Ovary (tissue), 9 donors: ENCODE results near the gene RYR3. TPM values are rescaled to one million over a fixed set of nuclear protein-coding genes. Genes with fewer than 3 reads are reported as not detected.
"Not testable (repeated sequence)": the region's sequence is repeated elsewhere in the genome, so short reads cannot be mapped to it uniquely, and the experiment has no call there.

Source experiments
- DNase-seq, 5 donors: peaks; one replicate each; pipeline ENCODE4 v3.0.0-alpha.2; 2019 to 2020
- H3K27ac ChIP-seq, 2 donors: fragments of 200-600 bp; one replicate each; pipeline versions ENCODE4 v1.5.1 to v1.8.0; 2019 to 2022
- H3K27me3 ChIP-seq: fragments of 200-600 bp; one replicate; pipeline ENCODE4 v1.8.0; 2022
- H3K36me3 ChIP-seq: fragments of 200-600 bp; sonication (generic); one replicate; pipeline ENCODE4 v1.5.1; 2019
- H3K4me1 ChIP-seq: one replicate; pipeline ENCODE4 v1.8.1; 2013; ENCODE audit warnings: mild to moderate bottlenecking, moderate library complexity; ENCODE audit not compliant: insufficient read depth
- H3K4me3 ChIP-seq: fragments of 200-600 bp; sonication (generic); one replicate; pipeline ENCODE4 v1.5.1; 2017
- H3K9me3 ChIP-seq, 2 donors: fragments of 200-600 bp in 1 of 2; sonication (generic) in 1 of 2; one replicate each; pipeline versions ENCODE4 v1.5.1 to v1.8.1; 2013 to 2019; ENCODE audit warnings: mild to moderate bottlenecking in 1 of 2, moderate library complexity in 1 of 2
- EP300 ChIP-seq: sonication (generic); formaldehyde crosslinking; IDR thresholded peaks from one replicate; pipeline ENCODE4 v1.6.1; 2017; ENCODE audit warnings: antibody characterized with exemption
- POLR2A ChIP-seq: fragments of 450-650 bp; IDR thresholded peaks from one replicate; pipeline ENCODE4 v1.6.1; 2017; ENCODE audit warnings: antibody characterized with exemption, mild to moderate bottlenecking, moderate library complexity
- WGBS, 3 donors: extraction: QIAGEN DNeasy Blood & Tissue Kit in 1 of 3; methylation state at CpG; one replicate each; pipeline versions ENCODE4 v1.1.5 to v1.1.7; 2013 to 2017; 5-methylcytosine and 5-hydroxymethylcytosine counted together
- intact Hi-C, 4 donors: fragments of 100-400 bp; cut with DNase I; formaldehyde crosslinking; loops; one replicate each; pipeline versions ENCODE4 v1.11.0 to v1.15.1; 2022 to 2023
- polyA plus RNA-seq, 2 donors: library from polyadenylated mRNA; stranded (reverse); fragments of 200-250 nt in 1 of 2; fragments of 350-450 nt in 1 of 2; fragmentation: Illumina TruSeq in 1 of 2; extraction: RNeasy Lipid Tissue Mini Kit (QIAGEN cat#74804) in 1 of 2; gene quantifications; one replicate each; pipeline ENCODE4 v1.2.3, GENCODE V29; 2013 to 2014
- total RNA-seq, 7 donors: library from RNA; depleted of rRNA in 2 of 7; stranded (reverse); fragments of >200 nt in 2 of 7; fragmentation: NEBNext Ultra II Directional in 3 of 7; extraction: Animal tissue kit (Norgen Biotek cat#: 25700) in 3 of 7; gene quantifications; one replicate each; pipeline versions ENCODE4 v1.1.0 to v1.2.4, GENCODE V29; 2016 to 2023
- TF ChIP-seq, protein P1 (sequence below), 3 donors: fragments of 450-650 bp in 2 of 3; fragments of 200-600 bp in 1 of 3; IDR thresholded peaks; one replicate each; pipeline versions ENCODE4 v1.5.1 to v1.8.0; 2016 to 2022; ENCODE audit warnings: antibody characterized with exemption in 3 of 3, mild to moderate bottlenecking in 1 of 3
- donor health status: DM: no; HTN: no; CAD: no; lungs with moderate emphysema.
- donor health status: DM: no; HTN: no; CAD: no.
- donor health status: Bipolar disorder and iron deficiency.
- donor health status: DM: yes; HTN: yes; CAD: no.
- donor health status: DM: no; HTN: no; CAD: no.
- donor health status: DM: yes; HTN: yes; CAD: no.

Gene RYR3
- total and polyA plus RNA-seq, 9 donors: 0.52 to 6.0 (median 0.96) TPM

DNA sequence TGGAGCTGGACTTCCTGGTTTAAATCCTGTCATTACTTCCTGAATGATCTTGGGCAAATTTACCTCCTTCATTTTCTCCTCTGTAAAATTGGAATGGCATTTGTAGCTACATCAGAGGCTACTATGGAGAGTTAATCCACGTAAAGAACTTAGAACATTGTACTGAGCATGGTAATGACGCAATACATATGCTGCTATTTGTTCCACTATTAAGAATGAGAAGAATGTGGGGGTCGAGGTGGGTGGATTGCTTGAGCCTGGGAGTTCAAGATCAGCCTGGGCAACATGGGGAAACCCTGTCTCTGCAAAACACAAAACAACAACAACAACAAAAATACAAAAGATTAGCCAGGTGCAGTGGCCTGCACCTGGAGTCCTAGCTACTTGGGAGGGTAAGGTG is 250.6 kb downstream of the RYR3 start:
- WGBS, 3 donors: 23 to 33% (median 26%) methylated on average over 3 of the region's 3 CpGs
- no peak overlapping the region for H3K27ac ChIP-seq
- no peaks in the 10 kb centered on the region for H3K4me1 ChIP-seq
- no peak overlapping the region for H3K4me3 ChIP-seq
- DNase-seq: no peak
- no peaks in the 10 kb centered on the region for H3K36me3 ChIP-seq
- H3K27me3 ChIP-seq: no peaks in the 10 kb centered on the region
- intact Hi-C loops: no loop called here
- TF ChIP-seq EP300 (no peak), POLR2A (no peak)
- TF ChIP-seq, protein P1, sequence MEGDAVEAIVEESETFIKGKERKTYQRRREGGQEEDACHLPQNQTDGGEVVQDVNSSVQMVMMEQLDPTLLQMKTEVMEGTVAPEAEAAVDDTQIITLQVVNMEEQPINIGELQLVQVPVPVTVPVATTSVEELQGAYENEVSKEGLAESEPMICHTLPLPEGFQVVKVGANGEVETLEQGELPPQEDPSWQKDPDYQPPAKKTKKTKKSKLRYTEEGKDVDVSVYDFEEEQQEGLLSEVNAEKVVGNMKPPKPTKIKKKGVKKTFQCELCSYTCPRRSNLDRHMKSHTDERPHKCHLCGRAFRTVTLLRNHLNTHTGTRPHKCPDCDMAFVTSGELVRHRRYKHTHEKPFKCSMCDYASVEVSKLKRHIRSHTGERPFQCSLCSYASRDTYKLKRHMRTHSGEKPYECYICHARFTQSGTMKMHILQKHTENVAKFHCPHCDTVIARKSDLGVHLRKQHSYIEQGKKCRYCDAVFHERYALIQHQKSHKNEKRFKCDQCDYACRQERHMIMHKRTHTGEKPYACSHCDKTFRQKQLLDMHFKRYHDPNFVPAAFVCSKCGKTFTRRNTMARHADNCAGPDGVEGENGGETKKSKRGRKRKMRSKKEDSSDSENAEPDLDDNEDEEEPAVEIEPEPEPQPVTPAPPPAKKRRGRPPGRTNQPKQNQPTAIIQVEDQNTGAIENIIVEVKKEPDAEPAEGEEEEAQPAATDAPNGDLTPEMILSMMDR (IDR thresholded peaks at IDR 0.05): no peak
- no peaks in the 10 kb centered on the region for H3K9me3 ChIP-seq

DNA sequence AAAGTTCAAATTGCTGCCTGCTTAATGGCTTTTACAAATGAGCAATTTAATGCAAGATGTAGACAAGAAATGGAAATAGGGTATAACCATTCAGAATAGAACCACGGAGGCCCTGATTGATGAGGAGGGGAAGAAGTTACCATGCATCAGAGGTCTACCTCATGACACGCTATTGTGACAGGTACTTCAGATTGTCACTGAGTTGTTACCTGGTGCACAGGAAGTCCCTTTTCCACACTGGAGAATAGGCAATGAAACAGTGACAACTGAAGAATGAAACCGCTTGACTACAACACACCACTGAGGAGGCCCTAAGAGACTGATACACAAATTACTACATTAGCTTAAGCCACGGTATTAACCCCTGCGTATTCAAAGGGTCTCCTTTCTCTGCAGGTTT is 251.2 kb downstream of the RYR3 start:
- TF ChIP-seq POLR2A (no peak), EP300 (no peak)
- TF ChIP-seq, protein P1 (IDR thresholded peaks at IDR 0.05): no peak
- intact Hi-C loops: no loop called here
- no peaks in the 10 kb centered on the region for H3K36me3 ChIP-seq
- no peak overlapping the region for H3K27ac ChIP-seq
- H3K9me3 ChIP-seq: no peaks in the 10 kb centered on the region
- H3K4me1 ChIP-seq: no peaks in the 10 kb centered on the region
- no peak for DNase-seq
- WGBS, 3 donors: 74 to 80% (median 77%) methylated on average over 5 of the region's 5 CpGs
- no peak overlapping the region for H3K4me3 ChIP-seq
- no peaks in the 10 kb centered on the region for H3K27me3 ChIP-seq

DNA sequence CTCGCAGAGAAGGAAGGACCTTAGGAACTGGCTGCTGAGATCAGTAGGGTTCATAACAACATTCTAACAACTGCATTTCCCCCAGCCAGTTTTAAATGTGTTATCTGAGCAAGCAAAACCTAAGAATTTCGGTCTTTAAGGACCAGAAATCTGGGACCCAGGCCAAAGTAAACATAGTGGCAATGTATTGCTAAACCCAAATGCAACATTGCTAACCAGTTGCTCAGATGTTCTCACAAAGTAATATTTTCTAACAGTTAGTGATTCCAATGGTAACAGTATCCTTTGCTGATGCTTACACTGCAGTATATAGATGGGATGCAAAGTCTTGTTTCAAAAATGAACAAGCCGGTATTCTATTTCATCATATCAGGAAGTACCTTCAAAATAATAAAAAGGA is 254.3 kb downstream of the RYR3 start:
- DNase-seq: no peak
- H3K36me3 ChIP-seq: no peaks in the 10 kb centered on the region
- WGBS, 3 donors: 26 to 53% (median 27%) methylated on average over 3 of the region's 3 CpGs

GRCh38 chr15:33567652-33568051 is 256.9 kb downstream of the RYR3 start:
- no peak overlapping the region for H3K4me3 ChIP-seq
- H3K27me3 ChIP-seq: no peaks in the 10 kb centered on the region
- no peak for TF ChIP-seq POLR2A
- no peak for TF ChIP-seq EP300
- TF ChIP-seq, protein P1 (IDR thresholded peaks at IDR 0.05): no peak
- H3K9me3 ChIP-seq: no peaks in the 10 kb centered on the region
- no peaks in the 10 kb centered on the region for H3K4me1 ChIP-seq
- intact Hi-C loops: no loop called here
- H3K36me3 ChIP-seq: no peaks in the 10 kb centered on the region
- H3K27ac ChIP-seq: no peak overlapping the region
- no peak for DNase-seq

More for the DNA sequence above, 254.3 kb downstream of the RYR3 start:
- Histone ChIP-seq H3K4me3 (no peak overlapping the region), H3K27me3 (no peaks in the 10 kb centered on the region), H3K4me1 (no peaks in the 10 kb centered on the region), H3K9me3 (no peaks in the 10 kb centered on the region), H3K27ac (no peak overlapping the region)
- intact Hi-C loops: no loop called here
- TF ChIP-seq EP300 (no peak), POLR2A (no peak)
- TF ChIP-seq, protein P1 (IDR thresholded peaks at IDR 0.05): no peak

GRCh38 chr15:33569036-33569435 is 258.3 kb downstream of the RYR3 start:
- Histone ChIP-seq H3K36me3 (no peaks in the 10 kb centered on the region), H3K4me3 (no peak overlapping the region), H3K4me1 (no peaks in the 10 kb centered on the region), H3K27me3 (no peaks in the 10 kb centered on the region), H3K9me3 (no peaks in the 10 kb centered on the region), H3K27ac (no peak overlapping the region)
- TF ChIP-seq POLR2A (no peak), EP300 (no peak)
- TF ChIP-seq, protein P1 (IDR thresholded peaks at IDR 0.05): no peak
- intact Hi-C loops: no loop called here
- DNase-seq: no peak
- WGBS, 3 donors: 79 to 93% (median 80%) methylated on average over 1 of the region's 1 CpG

DNA sequence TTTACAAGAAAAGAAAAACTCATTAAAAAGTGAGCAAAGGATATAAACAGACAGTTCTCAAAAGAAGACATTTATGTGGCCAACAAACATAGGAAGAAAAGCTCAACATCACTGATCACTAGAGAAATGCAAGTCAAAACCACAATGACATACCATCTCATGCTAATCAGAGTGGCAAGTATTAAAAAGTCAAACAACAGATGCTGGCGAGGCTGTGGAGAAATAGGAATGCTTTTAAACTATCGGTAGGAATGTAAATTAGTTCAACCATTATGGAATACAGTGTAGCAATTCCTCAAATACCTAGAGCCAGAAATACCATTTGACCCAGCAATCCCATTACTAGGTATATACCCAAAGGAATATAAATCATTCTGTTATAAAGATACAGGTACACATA is 267.1 kb downstream of the RYR3 start:
- WGBS, 3 donors: 53 to 89% (median 87%) methylated on average over 2 of the region's 2 CpGs
- H3K4me3 ChIP-seq, H3K27me3 ChIP-seq, H3K9me3 ChIP-seq, H3K36me3 ChIP-seq, DNase-seq, intact Hi-C loops, H3K27ac ChIP-seq: not testable (repeated sequence)
- H3K4me1 ChIP-seq: peaks cover 13% of the 10 kb centered on the region
